Ishikawa (cell line): ENCODE results near the gene PARVB.
A peak's percentile ranks its signal among the peaks of the same experiment; 100 is the strongest.

Experiments used
- CEBPB ChIP-seq: IDR thresholded peaks from 2 replicates; pipeline ENCODE4 v1.6.1; 2012
- CREB1 ChIP-seq: IDR thresholded peaks from 2 replicates; pipeline ENCODE4 v1.6.1; 2012; ENCODE audit warnings: low read depth
- EGR1 ChIP-seq: IDR thresholded peaks from 2 replicates; pipeline ENCODE4 v1.6.1; 2012
- EP300 ChIP-seq: IDR thresholded peaks from 2 replicates; pipeline ENCODE4 v1.6.1; 2012; ENCODE audit warnings: borderline replicate concordance
- FOXM1 ChIP-seq: IDR thresholded peaks from 2 replicates; pipeline ENCODE4 v1.6.1; 2012; ENCODE audit warnings: low read depth, borderline replicate concordance
- MAX ChIP-seq: IDR thresholded peaks from 2 replicates; pipeline ENCODE4 v1.6.1; 2012
- NFIC ChIP-seq: IDR thresholded peaks from 2 replicates; pipeline ENCODE4 v1.6.1; 2012
- RAD21 ChIP-seq: IDR thresholded peaks from 2 replicates; pipeline ENCODE4 v1.6.1; 2012; ENCODE audit warnings: low read depth
- REST ChIP-seq: IDR thresholded peaks from 2 replicates; pipeline ENCODE4 v1.6.1; 2012; ENCODE audit warnings: low read depth, mild to moderate bottlenecking
- TAF1 ChIP-seq: IDR thresholded peaks from 2 replicates; pipeline ENCODE4 v1.6.1; 2012; ENCODE audit warnings: low read depth, mild to moderate bottlenecking
- TCF12 ChIP-seq: IDR thresholded peaks from 2 replicates; pipeline ENCODE4 v1.6.1; 2012; ENCODE audit warnings: low read depth
- TEAD4 ChIP-seq: IDR thresholded peaks from 2 replicates; pipeline ENCODE4 v1.6.1; 2012
- USF1 ChIP-seq: IDR thresholded peaks from 2 replicates; pipeline ENCODE4 v1.6.1; 2012
- YY1 ChIP-seq: IDR thresholded peaks from 2 replicates; pipeline ENCODE4 v1.6.1; 2012; ENCODE audit warnings: low read depth
- ZBTB7A ChIP-seq: IDR thresholded peaks from 2 replicates; pipeline ENCODE4 v1.6.1; 2012; ENCODE audit warnings: low read depth

Gene PARVB

GRCh38 chr22:44170470-44170869 is 146.4 kb downstream of the PARVB start:
- no peak for TF ChIP-seq TEAD4
- TF ChIP-seq YY1 = no peak
- no peak for TF ChIP-seq REST
- TF ChIP-seq ZBTB7A = no peak
- TF ChIP-seq RAD21 = no peak
- no peak for TF ChIP-seq USF1
- no peak for TF ChIP-seq TAF1
- no peak for TF ChIP-seq CEBPB

GRCh38 chr22:44171561-44171960 is 147.5 kb downstream of the PARVB start:
- TF ChIP-seq MAX = no peak
- TF ChIP-seq RAD21 = no peak
- TF ChIP-seq EP300 = no peak
- no peak for TF ChIP-seq NFIC
- no peak for TF ChIP-seq EGR1
- TF ChIP-seq ZBTB7A = no peak

GRCh38 chr22:44172370-44173108 is 148.4 kb downstream of the PARVB start:
- TF ChIP-seq YY1 (no peak), RAD21 (no peak), NFIC (no peak), TCF12 (no peak), ZBTB7A (no peak), EGR1 (peak; percentile 71), TEAD4 (no peak), USF1 (no peak), CEBPB (peak; percentile 27; the same call in 1 of the 2 replicates), FOXM1 (no peak), REST (no peak)

GRCh38 chr22:44173154-44173553 is 149.1 kb downstream of the PARVB start:
- TF ChIP-seq CREB1 (no peak), CEBPB (no peak), MAX (no peak), NFIC (no peak), RAD21 (no peak), TCF12 (no peak), TEAD4 (no peak), EP300 (no peak), ZBTB7A (no peak), TAF1 (no peak), EGR1 (no peak), YY1 (no peak)

GRCh38 chr22:44175676-44176075 is 151.6 kb downstream of the PARVB start:
- TF ChIP-seq YY1 = no peak
- no peak for TF ChIP-seq CEBPB
- no peak for TF ChIP-seq REST
- no peak for TF ChIP-seq TEAD4
- no peak for TF ChIP-seq USF1
- TF ChIP-seq RAD21 = no peak
- no peak for TF ChIP-seq CREB1
- no peak for TF ChIP-seq EP300
- no peak for TF ChIP-seq TCF12
